Activated T-cell treated with anti-CD3 and anti-CD28 coated beads for 1 hour (primary cell): ENCODE measurements around the gene EMD.
"Not testable (repeated sequence)": the region's sequence is repeated elsewhere in the genome, so short reads cannot be mapped to it uniquely, and the experiment has no call there.

ENCODE experiments used
- DNase-seq: peaks from one replicate; pipeline ENCODE4 v3.0.0-alpha.2; 2020; ENCODE audit warnings: low read depth

Gene EMD

GRCh38 chrX:154396363-154396762 is 17.3 kb downstream of the EMD start:
- not testable (repeated sequence) for DNase-seq

DNA sequence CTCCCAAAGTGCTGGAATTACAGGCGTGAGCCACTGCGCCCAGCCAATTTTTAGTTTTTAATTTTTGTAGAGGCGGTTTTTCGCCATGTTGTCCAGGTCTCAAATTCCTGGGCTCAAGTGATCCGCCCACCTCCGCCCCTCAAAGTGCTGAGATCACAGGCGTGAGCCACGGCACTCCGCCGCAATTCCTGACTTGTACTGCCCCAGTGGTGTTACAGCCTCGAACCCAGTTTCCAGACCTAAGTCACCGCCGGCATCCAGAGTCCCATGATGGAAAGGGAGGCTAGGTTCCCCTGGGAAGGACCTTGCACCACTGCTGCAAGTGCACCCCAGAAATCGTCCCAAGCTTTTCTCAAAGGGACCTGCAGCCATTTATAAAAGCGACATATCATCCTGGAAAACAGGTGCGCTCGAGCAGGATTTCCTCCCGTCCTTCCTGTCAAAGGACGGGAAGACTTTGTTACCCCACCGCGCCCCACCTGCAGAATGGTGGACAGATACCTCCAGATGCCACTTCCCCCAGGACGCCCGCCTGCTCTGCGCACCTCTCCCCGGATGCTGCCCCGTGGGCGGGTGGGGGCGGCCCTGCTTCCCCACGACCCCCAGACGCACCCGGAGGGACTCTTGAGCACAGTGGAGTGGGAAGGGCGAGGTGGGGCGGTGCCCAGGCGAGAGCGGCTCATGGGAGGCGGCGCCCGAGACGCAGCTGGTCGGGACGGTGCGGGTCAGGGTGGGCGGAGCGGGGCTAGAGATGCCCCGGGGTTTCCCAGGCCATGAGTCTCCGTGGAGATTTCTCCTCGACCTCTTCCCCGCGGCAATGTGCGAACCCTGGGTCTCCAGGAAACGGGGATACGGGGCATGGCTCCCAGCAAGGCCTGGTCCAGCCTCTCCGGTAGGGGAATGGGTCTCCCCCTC is 18.1 kb downstream of the EMD start:
- peak; percentile 36 for DNase-seq

DNA sequence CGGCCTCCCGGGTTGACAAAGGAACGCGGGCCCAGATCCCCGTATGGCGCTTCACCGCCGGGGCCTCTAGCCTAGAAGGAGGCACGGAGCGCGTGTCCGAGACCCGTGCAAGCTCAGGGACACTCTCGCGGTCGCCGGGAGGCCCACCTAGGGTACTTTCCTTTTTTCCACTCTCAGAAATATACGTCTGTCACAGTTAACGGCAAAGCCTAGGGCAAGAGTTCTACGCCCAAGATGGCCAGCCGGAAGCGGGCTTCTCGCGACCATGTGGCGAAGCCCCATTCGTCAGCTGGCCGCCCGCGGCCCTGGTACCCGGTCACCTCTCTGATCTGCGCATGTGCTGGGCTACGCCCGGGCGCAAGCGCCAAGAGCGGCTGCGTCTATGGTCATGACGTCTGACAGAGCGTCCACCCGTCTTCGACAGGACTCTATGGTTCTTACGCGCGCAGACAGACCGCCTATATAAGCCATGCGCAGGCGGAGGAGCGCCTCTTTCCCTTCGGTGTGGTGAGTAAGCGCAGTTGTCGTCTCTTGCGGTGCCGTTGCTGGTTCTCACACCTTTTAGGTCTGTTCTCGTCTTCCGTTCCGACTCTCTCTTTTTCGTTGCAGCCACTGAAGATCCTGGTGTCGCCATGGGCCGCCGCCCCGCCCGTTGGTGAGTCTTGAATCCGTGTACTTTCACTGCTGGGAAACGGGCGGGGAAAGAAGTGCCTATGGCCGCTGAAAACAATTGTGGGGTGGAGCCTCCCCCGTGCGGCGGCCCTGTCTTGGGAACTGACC is 19.0 kb downstream of the EMD start, which contains the start of gene RPL10:
Gene RPL10, plus strand, starts transcription at position 490 of the 780 bp plus-strand sequence. Its CDS starts 143 bp downstream, at position 633.
- DNase-seq, result peak; percentile 78

GRCh38 chrX:154398668-154399526 is 19.8 kb downstream of the EMD start:
- peak; percentile 73 for DNase-seq

DNA sequence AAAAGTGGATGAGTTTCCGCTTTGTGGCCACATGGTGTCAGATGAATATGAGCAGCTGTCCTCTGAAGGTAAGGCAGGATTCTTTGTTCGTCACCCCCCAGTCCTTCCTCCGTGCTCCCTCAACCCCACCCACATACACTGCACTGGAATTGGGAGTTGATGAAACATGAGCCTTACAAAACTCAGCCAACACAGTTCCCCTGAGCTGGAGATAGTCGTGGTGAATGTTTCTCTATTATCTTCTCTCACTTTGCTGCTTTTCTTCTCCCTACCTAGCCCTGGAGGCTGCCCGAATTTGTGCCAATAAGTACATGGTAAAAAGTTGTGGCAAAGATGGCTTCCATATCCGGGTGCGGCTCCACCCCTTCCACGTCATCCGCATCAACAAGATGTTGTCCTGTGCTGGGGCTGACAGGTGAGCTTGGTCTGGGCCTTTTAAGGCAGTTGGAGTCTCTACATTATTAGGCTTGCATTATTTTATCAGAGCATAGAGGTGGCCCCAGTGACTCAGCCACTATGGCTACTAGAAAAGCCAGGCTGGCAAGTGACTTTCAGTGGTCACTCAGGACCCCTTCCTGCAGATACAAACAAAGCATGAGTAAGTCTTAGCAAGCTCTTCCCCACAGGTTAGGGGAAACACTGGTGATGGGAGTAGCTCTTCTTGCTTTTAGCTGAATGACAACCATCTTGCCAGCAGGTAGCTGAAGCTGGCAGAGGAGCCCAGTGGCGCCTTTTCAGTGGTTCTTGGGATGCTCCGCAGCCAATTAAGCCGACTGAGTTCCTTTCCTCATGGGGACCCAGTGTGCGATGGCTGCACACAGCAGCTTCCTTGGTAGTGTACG is 20.7 kb downstream of the EMD start:
- DNase-seq, result no peak

DNA sequence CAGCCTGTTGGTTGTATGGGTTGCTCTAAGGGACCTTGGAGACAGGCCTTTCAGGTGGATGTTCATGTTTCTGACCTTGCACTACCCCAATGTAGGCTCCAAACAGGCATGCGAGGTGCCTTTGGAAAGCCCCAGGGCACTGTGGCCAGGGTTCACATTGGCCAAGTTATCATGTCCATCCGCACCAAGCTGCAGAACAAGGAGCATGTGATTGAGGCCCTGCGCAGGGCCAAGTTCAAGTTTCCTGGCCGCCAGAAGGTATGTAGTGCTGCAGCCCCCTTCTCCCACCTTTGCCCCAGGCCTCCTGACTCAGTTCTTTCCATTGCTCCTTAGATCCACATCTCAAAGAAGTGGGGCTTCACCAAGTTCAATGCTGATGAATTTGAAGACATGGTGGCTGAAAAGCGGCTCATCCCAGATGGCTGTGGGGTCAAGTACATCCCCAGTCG is 21.3 kb downstream of the EMD start:
- not testable (repeated sequence) for DNase-seq

GRCh38 chrX:154401045-154401799 is 22.1 kb downstream of the EMD start:
- no peak for DNase-seq

- DNase-seq, result no peak
These were observed 23.0 kb downstream of the EMD start for GRCh38 chrX:154401918-154402621.

- DNase-seq, result no peak
These were observed 23.6 kb downstream of the EMD start for GRCh38 chrX:154402622-154403127.

- DNase-seq, result no peak
These were observed 24.1 kb downstream of the EMD start for GRCh38 chrX:154403192-154403591.

- DNase-seq, result no peak
These were observed 24.8 kb downstream of the EMD start for GRCh38 chrX:154403858-154404257.

DNA sequence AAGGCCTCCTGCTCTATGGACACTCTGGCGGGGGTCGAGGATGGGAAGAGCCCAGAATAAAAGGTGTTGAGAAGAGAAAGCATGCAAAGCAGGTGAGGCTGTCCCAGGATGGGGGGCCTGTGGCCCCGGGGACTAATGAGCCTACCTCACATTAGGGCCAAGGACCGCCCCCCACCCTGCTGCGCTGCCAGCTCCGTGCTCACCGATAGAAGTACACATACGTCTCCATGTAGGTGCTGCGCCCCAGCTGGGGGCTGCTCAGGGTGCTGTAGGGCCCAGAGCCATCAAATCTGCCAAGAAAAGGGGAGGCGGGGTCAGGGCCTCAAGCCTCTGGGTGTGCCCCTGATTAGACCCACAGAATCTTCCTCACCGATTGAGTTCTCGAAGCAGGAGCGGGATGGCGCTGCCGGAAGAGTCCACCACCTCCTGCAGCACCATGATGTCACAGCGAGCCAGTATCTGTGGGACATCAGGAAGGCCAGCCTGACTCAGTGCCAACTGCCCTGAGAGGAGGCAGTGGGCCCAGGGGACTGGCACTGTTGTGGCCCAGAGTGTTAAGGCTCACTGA is 25.6 kb downstream of the EMD start:
- DNase-seq, result no peak

DNA sequence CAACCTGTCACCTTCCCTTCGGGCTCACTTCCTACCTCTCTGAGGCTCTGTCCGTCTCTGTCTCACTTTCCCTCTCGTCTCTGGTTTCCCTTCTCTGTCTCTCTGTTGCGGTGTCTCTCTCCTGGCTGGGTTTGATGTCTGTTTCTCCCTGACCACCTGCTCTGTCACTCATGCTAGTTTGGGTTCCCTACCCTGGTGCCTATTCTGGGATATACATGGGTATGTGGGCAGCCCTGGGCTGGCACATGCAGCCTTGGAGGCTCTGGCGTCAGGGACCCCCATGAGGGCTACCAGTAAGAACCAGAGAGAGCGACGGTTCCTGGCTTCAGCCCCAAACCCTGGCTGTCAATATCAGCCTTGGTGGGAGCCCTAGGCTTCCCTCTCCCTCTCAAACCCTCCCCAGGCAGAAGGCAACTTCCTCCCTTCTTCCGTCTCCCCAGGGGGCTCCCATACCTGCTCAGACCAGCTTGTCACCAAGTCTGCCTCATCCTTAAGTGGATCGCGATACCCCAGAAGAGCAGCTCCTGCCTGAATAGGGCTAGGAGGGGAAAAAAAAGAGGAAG is 29.6 kb downstream of the EMD start:
- no peak for DNase-seq

GRCh38 chrX:154409222-154409871 is 30.3 kb downstream of the EMD start, which contains the start of gene DNASE1L1:
Gene DNASE1L1, minus strand, starts transcription at chrX:154409254. Its CDS starts 3,686 bp downstream, at chrX:154405568.
- no peak for DNase-seq

DNA sequence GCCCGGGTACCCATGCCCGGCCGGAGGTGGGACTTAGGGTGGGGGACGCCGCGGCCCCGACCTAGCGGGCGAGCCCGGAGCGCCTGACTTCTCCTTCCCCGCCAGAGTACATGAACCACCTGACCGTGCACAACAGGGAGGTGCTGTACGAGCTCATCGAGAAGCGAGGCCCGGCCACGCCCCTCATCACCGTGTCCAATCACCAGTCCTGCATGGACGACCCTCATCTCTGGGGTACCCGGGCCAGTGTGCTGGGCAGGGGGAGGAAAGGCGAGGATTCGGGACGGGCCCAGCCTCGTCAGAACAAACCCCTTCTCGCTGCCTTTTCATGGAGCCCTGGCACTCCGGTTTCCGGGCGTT is 32.9 kb downstream of the EMD start:
- peak; percentile 34 for DNase-seq

GRCh38 chrX:154412468-154412867 is 33.4 kb downstream of the EMD start:
- DNase-seq, result peak; percentile 19

DNA sequence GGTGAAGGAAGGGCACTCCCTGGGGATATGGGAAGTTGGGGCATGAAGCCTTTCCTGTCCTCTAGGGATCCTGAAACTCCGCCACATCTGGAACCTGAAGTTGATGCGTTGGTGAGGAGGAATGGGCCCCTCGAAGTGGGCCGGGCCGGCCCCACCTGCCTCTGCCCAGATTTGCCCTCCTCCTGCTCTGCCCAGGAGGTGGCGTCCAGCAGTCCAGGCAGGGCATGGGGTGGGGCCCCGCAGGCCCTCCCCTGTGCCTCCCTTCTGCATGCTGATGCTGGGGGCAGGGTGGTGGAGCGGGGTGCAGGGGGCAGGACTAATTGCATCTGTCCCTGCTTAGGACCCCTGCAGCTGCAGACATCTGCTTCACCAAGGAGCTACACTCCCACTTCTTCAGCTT is 34.0 kb downstream of the EMD start:
- DNase-seq, result no peak

- DNase-seq, result no peak
These were observed 38.1 kb downstream of the EMD start for GRCh38 chrX:154417157-154417556.
